ENCODE results near the gene SMCO1.
A peak's percentile ranks its signal among the peaks of the same experiment; 100 is the strongest.
"Not testable (repeated sequence)": the region's sequence is repeated elsewhere in the genome, so short reads cannot be mapped to it uniquely, and the experiment has no call there.

Gene SMCO1

GRCh38 chr3:196513697-196514349 is 1.3 kb downstream of the SMCO1 start:
- Histone ChIP-seq H2BK12ac (ENCODE audit: low read length in 2 of 2) (no peak overlapping the region), H3K14ac (ENCODE audit: low read length in 2 of 2) (no peak overlapping the region), H4K91ac (ENCODE audit: low read length) (no peak overlapping the region), H3K4me1 (ENCODE audit: control insufficient read depth, insufficient read depth, low read depth, low read length) (no peaks in the 10 kb centered on the region), H2BK15ac (ENCODE audit: low read depth, poor library complexity, severe bottlenecking) (no peak overlapping the region), H3K18ac (ENCODE audit: low read depth in 1 of 2, low read length in 2 of 2) (no peak overlapping the region), H2BK5ac (ENCODE audit: low read depth, low read length, poor library complexity, severe bottlenecking) (no peak overlapping the region), H3K9ac (ENCODE audit: low read length) (peak overlapping the region; percentile 57), H3K36me3 (ENCODE audit: control insufficient read depth in 1 of 2, insufficient read depth in 2 of 2, low read depth in 1 of 2, low read length in 2 of 2) (no peaks in the 10 kb centered on the region), H2AK5ac (ENCODE audit: low read length, severe bottlenecking) (no peak overlapping the region), H3K4me3 (ENCODE audit: insufficient read depth in 1 of 2, low read depth in 1 of 2, low read length in 2 of 2) (no peak overlapping the region), H3K9me3 (ENCODE audit: control insufficient read depth, low read length) (no peaks in the 10 kb centered on the region), H4K8ac (ENCODE audit: low read length) (no peak overlapping the region), H2AFZ (ENCODE audit: low read depth, low read length) (no peak overlapping the region), H3K4me2 (ENCODE audit: low read length, poor library complexity, severe bottlenecking) (no peak overlapping the region), H2BK120ac (ENCODE audit: low read depth, low read length) (no peak overlapping the region), H3K27me3 (ENCODE audit: control insufficient read depth in 1 of 2, insufficient read depth in 1 of 2, low read length in 2 of 2) (no peaks in the 10 kb centered on the region), H3K23ac (ENCODE audit: low read length in 2 of 2) (no peak overlapping the region), H3K79me1 (replicated peaks; ENCODE audit: low read length, poor library complexity, severe bottlenecking) (no peaks in the 10 kb centered on the region), H3K4ac (ENCODE audit: low read depth in 1 of 2, low read length in 2 of 2) (no peak overlapping the region), H3K27ac (ENCODE audit: low read length, poor library complexity, severe bottlenecking) (no peak overlapping the region)
- WGBS: 78% methylated on average over 8 of the region's 8 CpGs
- DNase-seq: peak; percentile 60

GRCh38 chr3:196511646-196512425 is 3.3 kb downstream of the SMCO1 start:
- H3K23ac ChIP-seq (ENCODE audit: low read length in 2 of 2); DNase-seq; H3K14ac ChIP-seq (ENCODE audit: low read length in 2 of 2); H4K8ac ChIP-seq (ENCODE audit: low read length); H3K9me3 ChIP-seq (ENCODE audit: control insufficient read depth, low read length); H3K4me2 ChIP-seq (ENCODE audit: low read length, poor library complexity, severe bottlenecking); H2AK5ac ChIP-seq (ENCODE audit: low read length, severe bottlenecking); H3K4me1 ChIP-seq (ENCODE audit: control insufficient read depth, insufficient read depth, low read depth, low read length); H2BK12ac ChIP-seq (ENCODE audit: low read length in 2 of 2); H3K4ac ChIP-seq (ENCODE audit: low read depth in 1 of 2, low read length in 2 of 2); H3K27ac ChIP-seq (ENCODE audit: low read length, poor library complexity, severe bottlenecking); H3K27me3 ChIP-seq (ENCODE audit: control insufficient read depth in 1 of 2, insufficient read depth in 1 of 2, low read length in 2 of 2); H3K4me3 ChIP-seq (ENCODE audit: insufficient read depth in 1 of 2, low read depth in 1 of 2, low read length in 2 of 2); H4K91ac ChIP-seq (ENCODE audit: low read length); H3K79me1 ChIP-seq (replicated peaks; ENCODE audit: low read length, poor library complexity, severe bottlenecking); H2BK15ac ChIP-seq (ENCODE audit: low read depth, poor library complexity, severe bottlenecking); H2BK5ac ChIP-seq (ENCODE audit: low read depth, low read length, poor library complexity, severe bottlenecking); H3K18ac ChIP-seq (ENCODE audit: low read depth in 1 of 2, low read length in 2 of 2); H2BK120ac ChIP-seq (ENCODE audit: low read depth, low read length); H2AFZ ChIP-seq (ENCODE audit: low read depth, low read length); H3K36me3 ChIP-seq (ENCODE audit: control insufficient read depth in 1 of 2, insufficient read depth in 2 of 2, low read depth in 1 of 2, low read length in 2 of 2); H3K9ac ChIP-seq (ENCODE audit: low read length): not testable (repeated sequence)
- 95% methylated on average over 13 of the region's 15 CpGs for WGBS

- 95% methylated on average over 1 of the region's 1 CpG for WGBS
- not testable (repeated sequence) for H3K4me2 ChIP-seq (ENCODE audit: low read length, poor library complexity, severe bottlenecking); H3K4me1 ChIP-seq (ENCODE audit: control insufficient read depth, insufficient read depth, low read depth, low read length)
Measured at GRCh38 chr3:196511108-196511507, 4.0 kb downstream of the SMCO1 start.

GRCh38 chr3:196506687-196507086 is 8.5 kb downstream of the SMCO1 start:
- no peak overlapping the region for H2BK15ac ChIP-seq (ENCODE audit: low read depth, poor library complexity, severe bottlenecking)
- H4K91ac ChIP-seq (ENCODE audit: low read length): no peak overlapping the region
- H3K4ac ChIP-seq (ENCODE audit: low read depth in 1 of 2, low read length in 2 of 2): no peak overlapping the region
- no peak overlapping the region for H3K14ac ChIP-seq (ENCODE audit: low read length in 2 of 2)
- no peak overlapping the region for H2BK12ac ChIP-seq (ENCODE audit: low read length in 2 of 2)
- no peak overlapping the region for H2AK5ac ChIP-seq (ENCODE audit: low read length, severe bottlenecking)
- no peak overlapping the region for H2BK5ac ChIP-seq (ENCODE audit: low read depth, low read length, poor library complexity, severe bottlenecking)
- no peak overlapping the region for H3K9ac ChIP-seq (ENCODE audit: low read length)
- H3K23ac ChIP-seq (ENCODE audit: low read length in 2 of 2): no peak overlapping the region
- WGBS: 84% methylated on average over 8 of the region's 8 CpGs
- H3K36me3 ChIP-seq (ENCODE audit: control insufficient read depth in 1 of 2, insufficient read depth in 2 of 2, low read depth in 1 of 2, low read length in 2 of 2): no peaks in the 10 kb centered on the region
- no peak overlapping the region for H4K8ac ChIP-seq (ENCODE audit: low read length)
- H3K18ac ChIP-seq (ENCODE audit: low read depth in 1 of 2, low read length in 2 of 2): no peak overlapping the region
- DNase-seq: no peak
- no peak overlapping the region for H3K27ac ChIP-seq (ENCODE audit: low read length, poor library complexity, severe bottlenecking)
- H3K4me3 ChIP-seq (ENCODE audit: insufficient read depth in 1 of 2, low read depth in 1 of 2, low read length in 2 of 2): no peak overlapping the region
- no peaks in the 10 kb centered on the region for H3K9me3 ChIP-seq (ENCODE audit: control insufficient read depth, low read length)
- no peaks in the 10 kb centered on the region for H3K79me1 ChIP-seq (replicated peaks; ENCODE audit: low read length, poor library complexity, severe bottlenecking)
- H2BK120ac ChIP-seq (ENCODE audit: low read depth, low read length): no peak overlapping the region
- H3K4me1 ChIP-seq (ENCODE audit: control insufficient read depth, insufficient read depth, low read depth, low read length): peaks cover 2% of the 10 kb centered on the region
- H3K4me2 ChIP-seq (ENCODE audit: low read length, poor library complexity, severe bottlenecking): no peak overlapping the region
- H2AFZ ChIP-seq (ENCODE audit: low read depth, low read length): no peak overlapping the region
- H3K27me3 ChIP-seq (ENCODE audit: control insufficient read depth in 1 of 2, insufficient read depth in 1 of 2, low read length in 2 of 2): no peaks in the 10 kb centered on the region

More at GRCh38 chr3:196511108-196511507, 4.0 kb downstream of the SMCO1 start:
- not testable (repeated sequence) for H3K14ac ChIP-seq (ENCODE audit: low read length in 2 of 2); H4K91ac ChIP-seq (ENCODE audit: low read length); H3K27ac ChIP-seq (ENCODE audit: low read length, poor library complexity, severe bottlenecking); H3K79me1 ChIP-seq (replicated peaks; ENCODE audit: low read length, poor library complexity, severe bottlenecking); H3K4me3 ChIP-seq (ENCODE audit: insufficient read depth in 1 of 2, low read depth in 1 of 2, low read length in 2 of 2); H2BK15ac ChIP-seq (ENCODE audit: low read depth, poor library complexity, severe bottlenecking); H2AFZ ChIP-seq (ENCODE audit: low read depth, low read length); H3K36me3 ChIP-seq (ENCODE audit: control insufficient read depth in 1 of 2, insufficient read depth in 2 of 2, low read depth in 1 of 2, low read length in 2 of 2); H3K18ac ChIP-seq (ENCODE audit: low read depth in 1 of 2, low read length in 2 of 2); H2BK12ac ChIP-seq (ENCODE audit: low read length in 2 of 2); H3K23ac ChIP-seq (ENCODE audit: low read length in 2 of 2); H2BK120ac ChIP-seq (ENCODE audit: low read depth, low read length); H3K4ac ChIP-seq (ENCODE audit: low read depth in 1 of 2, low read length in 2 of 2); H4K8ac ChIP-seq (ENCODE audit: low read length); H3K9me3 ChIP-seq (ENCODE audit: control insufficient read depth, low read length); H3K9ac ChIP-seq (ENCODE audit: low read length); DNase-seq; H2BK5ac ChIP-seq (ENCODE audit: low read depth, low read length, poor library complexity, severe bottlenecking); H2AK5ac ChIP-seq (ENCODE audit: low read length, severe bottlenecking); H3K27me3 ChIP-seq (ENCODE audit: control insufficient read depth in 1 of 2, insufficient read depth in 1 of 2, low read length in 2 of 2)
